NCI-H2227 (cell line): ENCODE results near the gene PHAF1.

ENCODE experiments used
- DNase-seq: peaks from one replicate; lab custom pipeline; 2025; ENCODE audit not compliant: unreplicated experiment; lab: John Stamatoyannopoulos, UW

Gene PHAF1

DNA sequence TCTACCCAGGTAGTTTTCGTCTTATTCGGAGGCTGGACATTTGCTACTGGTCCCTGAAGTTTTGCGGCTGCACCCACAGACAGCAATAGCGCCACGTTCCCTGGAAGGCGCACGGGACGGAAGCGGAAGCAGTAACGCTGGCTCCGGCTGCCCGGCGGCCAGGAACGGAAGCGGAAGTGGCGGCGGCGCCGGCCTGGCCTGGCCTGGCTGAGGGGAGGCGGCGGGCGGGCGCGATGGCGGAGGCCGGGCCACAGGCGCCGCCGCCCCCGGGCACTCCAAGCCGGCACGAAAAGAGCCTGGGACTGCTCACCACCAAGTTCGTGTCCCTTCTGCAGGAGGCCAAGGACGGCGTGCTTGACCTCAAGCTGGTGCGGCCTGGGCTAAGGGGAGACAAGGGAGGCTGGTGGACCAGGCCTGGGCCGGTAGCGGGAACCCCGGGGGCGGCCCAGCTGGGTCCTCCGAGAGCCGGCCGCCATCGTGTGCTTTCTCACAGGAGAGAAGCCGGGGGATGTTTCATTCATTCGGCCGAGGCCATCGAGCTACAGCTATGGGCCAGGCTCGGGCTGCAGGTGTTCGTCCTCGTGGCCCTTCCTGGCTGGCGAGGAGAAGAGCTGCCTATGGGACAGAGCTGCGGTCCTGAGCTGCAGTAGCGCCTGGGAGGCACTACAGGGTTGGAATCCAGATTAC lies 82.4 kb downstream of the PHAF1 start, which contains the start of gene E2F4:
E2F4 (plus strand) TSS at position 161 of the 687 bp plus-strand sequence; CDS start at position 234, 73 bp downstream.
- peak; percentile 91 for DNase-seq

DNA sequence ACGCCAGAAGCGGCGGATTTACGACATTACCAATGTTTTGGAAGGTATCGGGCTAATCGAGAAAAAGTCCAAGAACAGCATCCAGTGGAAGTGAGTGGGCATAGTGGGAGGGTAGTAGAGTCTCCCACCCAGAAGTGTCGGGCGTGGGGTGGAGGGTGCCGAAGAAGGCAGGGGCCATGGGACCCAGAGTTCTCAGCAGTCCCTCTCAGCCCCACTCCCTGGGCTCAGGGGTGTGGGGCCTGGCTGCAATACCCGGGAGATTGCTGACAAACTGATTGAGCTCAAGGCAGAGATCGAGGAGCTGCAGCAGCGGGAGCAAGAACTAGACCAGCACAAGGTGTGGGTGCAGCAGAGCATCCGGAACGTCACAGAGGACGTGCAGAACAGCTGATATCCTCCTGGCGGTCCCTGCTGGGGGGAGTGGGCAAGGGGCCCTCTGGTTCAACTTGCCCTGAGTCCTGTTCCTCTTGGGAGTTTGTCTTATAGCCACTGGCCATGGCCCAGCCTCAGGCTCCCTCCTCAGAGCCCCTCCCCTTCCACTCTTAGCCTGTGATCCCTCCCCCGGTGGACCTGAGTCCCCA lies 83.1 kb downstream of the PHAF1 start:
- no peak for DNase-seq

DNA sequence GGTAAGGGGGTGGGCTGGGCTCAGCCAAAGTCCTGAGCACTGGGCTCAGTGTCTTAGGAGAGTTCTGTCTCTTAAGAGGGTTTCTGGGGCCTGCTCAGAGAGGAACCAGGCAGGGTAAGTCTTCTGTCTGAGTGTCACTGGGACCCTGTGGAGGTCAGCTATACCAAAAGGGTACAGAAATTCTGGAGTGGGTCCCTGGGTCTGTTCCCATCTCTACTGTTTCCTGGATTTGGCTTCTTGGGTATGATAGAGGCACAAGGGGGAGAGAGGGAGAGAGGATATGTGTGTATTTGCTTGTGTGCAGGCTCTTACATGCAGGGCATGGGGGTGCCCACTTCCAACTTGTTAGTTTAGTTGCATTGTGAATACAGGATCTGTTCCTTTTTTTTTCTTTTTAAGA lies 83.8 kb downstream of the PHAF1 start:
- no peak for DNase-seq

- DNase-seq, result no peak
Observed at GRCh38 chr16:67194260-67194659, 84.5 kb downstream of the PHAF1 start.

DNA sequence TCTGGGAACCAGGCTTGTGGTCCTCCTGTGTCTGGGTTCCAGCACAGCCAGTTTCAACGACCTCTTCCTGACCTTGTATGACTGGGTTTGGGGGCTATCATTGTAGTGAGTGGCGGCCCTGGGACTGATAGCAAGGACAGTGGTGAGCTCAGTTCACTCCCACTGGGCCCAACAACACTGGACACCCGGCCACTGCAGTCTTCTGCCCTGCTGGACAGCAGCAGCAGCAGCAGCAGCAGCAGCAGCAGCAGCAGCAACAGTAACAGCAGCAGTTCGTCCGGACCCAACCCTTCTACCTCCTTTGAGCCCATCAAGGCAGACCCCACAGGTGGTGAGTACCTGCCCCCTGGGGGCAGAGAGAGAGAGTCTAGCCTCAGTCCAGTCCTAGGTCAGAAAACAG lies 85.9 kb downstream of the PHAF1 start:
- no peak for DNase-seq

GRCh38 chr16:67196881-67197280 lies 87.1 kb downstream of the PHAF1 start:
- DNase-seq, result no peak

- DNase-seq, result no peak
Observed at GRCh38 chr16:67197704-67198103, 88.0 kb downstream of the PHAF1 start.
